GM18907 (cell line): Measurements from ENCODE around the gene ANKRD13A.
A peak's percentile ranks its signal among the peaks of the same experiment; 100 is the strongest.
"Not testable (repeated sequence)": the region's sequence is repeated elsewhere in the genome, so short reads cannot be mapped to it uniquely, and the experiment has no call there.

ENCODE experiments used
- ATAC-seq: cut with Tn5 transposase; IDR thresholded peaks from one replicate; pipeline ENCODE4 v1.9.1; 2021; ENCODE audit warnings: mild to moderate bottlenecking, moderate library complexity; ENCODE audit not compliant: unreplicated experiment

ANKRD13A gene

DNA sequence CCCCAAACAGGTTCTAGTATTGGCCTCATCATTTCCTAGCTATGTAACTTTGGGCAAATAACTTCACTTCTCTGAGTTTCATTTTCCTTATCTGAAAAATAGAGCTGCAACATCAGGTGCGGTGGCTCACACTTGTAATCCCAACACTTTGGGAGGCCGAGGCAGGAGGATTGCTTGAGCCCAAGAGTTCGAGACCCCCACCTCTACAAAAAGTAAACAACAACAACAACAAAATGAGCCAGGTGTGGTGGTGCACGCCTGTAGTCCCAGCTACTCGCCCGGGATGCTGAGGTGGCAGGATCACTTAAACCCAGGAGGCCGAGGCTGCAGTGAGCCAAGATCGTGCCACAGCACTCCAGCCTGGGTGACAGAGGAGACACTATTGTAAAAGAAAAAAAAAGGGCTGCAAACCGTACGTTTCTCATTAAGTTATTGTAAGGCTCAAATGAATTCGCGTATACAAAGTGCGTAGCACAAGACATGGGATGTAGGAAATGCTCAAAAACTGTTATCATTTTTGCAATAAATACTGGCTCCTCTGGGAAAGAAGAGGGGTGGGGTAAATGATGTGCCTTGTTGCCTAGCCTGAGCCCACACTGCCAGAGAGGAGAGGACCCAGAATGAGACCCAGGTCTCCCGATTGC lies 48.2 kb downstream of the ANKRD13A start:
- ATAC-seq = no peak

DNA sequence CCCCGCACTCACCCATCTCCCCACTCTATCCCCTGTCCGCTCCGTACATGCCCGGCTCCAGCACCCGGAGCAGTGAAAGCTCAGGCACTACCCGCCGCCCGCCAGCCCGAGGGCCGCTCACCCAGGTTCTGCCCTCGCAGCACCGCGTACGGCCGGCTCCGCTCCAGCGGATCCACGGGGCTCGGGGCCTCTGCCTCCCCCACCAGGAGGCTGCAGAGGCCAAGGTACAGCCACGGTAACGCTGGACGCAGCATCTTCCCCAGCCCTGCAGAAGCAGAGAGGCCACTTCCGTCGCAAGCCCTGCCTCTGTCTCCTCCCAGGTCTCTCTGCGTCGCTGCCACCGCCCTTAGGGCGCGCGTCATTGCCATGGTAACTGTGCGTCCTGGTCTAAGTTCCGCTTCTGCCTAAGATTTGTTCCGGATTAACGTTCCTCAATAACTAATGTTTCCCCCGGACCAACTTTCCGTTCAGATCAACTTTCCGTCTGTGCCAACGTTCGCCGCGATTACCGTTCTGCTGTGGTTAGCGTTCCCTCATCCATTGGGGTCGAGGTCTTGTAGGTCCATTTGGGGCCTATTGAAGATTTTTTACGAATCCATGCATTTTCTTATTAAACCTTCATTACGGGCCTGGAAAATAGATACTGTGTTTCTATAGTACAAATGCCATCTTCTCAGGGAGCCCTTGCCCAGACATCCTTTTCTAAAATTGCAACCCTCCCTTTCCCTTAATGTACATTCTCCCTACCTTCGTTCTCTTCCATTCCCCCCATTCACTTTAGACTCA lies 49.2 kb downstream of the ANKRD13A start, which contains the start of gene C12orf76:
TSS of gene C12orf76 (minus strand) at position 281 of the 786 bp plus-strand sequence. CDS start at position 254, 27 bp downstream.
- peak; percentile 97 for ATAC-seq

DNA sequence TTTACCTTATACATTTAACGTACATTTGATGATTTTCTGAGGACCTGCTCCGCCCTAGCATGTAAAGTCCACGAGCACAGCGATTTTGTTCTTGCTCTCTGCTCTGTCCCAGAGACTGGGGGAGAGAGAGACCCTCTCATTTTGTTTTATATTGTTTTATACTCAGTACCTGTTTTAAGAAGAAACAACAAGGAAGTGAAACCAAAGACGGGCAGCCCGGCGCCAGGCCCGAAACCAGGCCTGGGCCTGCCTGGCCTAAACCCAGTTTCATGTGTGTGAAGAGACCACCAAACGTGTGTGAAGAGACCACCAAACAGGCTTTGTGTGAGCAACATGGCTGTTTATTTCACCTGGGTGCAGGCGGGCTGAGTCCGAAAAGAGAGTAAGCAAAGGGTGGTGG lies 49.8 kb downstream of the ANKRD13A start:
- ATAC-seq = peak; percentile 19

DNA sequence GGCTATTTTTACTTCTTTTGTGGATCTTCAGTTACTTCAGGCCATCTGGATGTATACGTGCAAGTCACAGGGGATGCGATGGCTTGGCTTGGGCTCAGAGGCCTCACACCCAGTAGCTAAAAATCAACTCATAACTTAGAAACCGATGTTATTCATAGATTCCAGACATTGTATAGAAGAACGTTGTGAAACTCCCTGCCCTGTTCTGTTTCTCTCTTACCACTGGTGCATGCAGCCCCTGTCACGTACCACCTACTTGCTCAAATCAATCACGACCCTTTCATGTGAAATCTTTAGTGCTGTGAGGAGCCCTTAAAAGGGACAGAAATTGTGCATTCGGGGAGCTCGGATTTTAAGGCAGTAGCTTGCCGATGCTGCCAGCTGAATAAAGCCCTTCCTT lies 50.4 kb downstream of the ANKRD13A start:
- not testable (repeated sequence) for ATAC-seq

DNA sequence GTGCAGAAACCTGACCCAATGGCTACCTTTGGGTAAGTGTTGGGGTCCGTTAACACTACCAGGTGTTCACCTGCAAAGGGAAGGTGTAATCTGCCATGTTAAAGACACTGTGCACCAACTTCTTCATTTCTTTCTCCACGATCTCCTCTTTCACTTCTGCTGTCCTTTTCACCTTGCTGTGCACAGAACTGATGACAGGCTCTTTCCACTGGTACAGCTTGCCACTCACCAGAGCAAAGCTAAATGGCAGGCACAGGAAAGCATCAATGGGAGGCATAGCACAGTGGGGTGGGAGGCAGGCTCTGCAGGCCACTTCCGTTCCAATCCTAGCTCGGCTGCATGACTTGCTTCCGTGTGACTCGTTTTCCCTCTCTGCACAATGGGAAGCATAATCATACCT lies 51.7 kb downstream of the ANKRD13A start:
- ATAC-seq = no peak

DNA sequence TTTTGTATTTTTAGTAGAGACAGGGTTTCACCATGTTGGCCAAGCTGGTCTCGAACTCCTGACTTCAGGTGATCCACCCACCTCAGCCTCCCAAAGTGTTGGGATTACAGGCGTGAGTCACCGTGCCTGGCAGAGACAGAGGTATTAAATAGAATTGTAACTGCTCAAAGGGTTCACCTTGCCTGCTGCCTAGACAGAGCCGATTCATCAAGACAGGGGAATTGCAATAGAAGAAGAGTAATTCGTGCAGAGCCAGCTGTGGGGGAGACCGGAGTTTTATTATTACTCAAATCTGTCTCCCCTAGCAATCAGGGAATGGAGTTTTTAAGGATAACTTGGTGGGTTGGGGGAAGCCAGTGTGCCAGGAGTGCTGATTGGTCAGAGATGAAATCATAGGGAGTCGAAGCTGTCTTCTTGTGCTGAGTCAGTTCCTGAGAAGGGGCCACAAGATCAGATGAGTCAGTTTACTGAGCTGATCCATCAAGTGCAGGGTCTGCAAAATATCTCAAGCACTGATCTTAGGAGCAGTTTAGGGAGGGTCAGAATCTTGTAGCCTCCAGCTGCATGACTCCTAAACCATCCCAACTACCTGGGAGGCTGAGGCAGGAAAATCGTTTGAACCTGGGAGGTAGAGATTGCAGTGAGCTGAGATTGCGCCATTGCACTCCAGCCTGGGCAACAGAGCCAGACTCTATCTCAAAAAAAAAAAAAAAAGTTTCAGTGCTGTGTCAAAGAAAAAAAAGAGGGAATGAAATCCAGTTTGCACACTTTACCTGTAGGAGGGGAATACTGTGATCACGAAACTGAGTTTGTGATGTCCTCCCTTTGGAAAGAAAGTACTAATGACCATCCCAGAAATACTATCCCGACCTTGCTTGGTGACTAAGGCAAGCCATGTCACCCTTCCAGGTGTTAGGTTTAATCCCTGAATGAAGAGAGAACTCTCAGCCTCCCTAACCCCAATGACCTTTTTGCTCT lies 56.4 kb downstream of the ANKRD13A start:
- not testable (repeated sequence) for ATAC-seq

DNA sequence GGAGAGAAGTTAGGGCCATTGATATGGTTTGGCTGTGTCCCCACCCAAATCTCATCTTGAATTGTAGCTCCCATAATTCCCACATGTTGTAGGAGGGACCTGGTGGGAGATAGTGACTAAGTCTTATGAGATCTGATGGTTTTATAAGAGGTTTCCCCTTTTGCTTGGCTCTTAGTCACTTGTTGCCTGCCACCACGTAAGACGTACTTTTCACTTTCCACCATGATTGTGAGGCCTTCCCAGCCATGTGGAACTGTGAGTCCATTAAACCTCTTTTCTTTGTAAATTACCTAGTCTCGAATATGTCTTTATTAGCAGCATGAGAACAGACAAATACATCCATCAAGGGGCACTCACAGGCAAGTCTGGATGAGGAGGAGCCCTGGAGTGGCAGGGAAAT lies 57.4 kb downstream of the ANKRD13A start:
- not testable (repeated sequence) for ATAC-seq

DNA sequence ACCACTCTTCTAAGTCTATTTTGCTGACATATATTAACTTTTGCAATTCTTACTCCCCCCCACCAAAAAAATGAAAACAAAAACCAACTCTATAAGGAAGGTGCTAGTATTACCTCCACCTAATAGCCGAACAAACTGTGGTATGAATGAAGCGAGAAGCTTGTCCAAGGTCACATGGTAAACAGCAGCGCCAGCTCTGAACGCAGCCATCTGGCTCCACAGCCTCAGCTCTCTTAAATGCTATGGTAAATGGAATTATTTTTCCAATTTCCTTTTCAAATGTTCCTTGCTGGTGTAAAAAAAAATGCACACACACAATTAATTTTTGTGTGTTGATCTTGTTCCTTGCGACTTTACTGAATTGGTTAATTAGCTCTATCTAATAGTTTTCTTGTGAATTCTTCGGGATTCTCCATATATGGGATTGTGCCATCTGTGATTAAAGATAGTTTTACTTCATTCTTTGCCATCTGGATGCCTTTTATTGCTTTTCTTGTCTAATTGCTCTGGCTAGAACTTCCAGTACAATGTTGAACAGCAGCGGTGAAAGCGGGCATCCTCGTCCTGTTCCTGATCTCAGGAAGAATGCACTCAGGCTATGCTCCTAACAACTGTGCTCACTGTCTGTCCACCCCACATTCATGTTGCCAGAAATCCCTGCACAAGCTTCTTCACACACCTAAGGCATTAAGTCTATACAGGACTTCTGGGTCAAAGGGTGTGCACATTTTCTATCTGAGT lies 59.8 kb downstream of the ANKRD13A start:
- ATAC-seq = no peak

DNA sequence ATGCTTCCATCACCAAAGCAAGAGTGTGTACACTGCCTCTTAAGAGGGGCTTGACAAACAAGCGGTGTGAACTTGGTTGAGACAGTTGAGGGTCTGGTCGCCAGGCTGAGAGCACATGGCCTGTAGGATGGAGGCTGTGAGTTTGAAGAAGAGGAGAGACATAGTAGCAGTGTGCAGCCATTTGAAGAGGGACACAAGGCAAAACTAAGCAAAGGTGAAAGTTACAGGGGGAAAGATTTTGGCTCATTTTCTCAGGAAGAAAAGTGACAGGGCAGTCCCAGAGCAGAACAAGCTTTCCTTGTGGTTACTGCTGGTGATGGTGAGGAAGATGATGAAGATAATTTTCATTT lies 60.4 kb downstream of the ANKRD13A start:
- ATAC-seq = no peak

DNA sequence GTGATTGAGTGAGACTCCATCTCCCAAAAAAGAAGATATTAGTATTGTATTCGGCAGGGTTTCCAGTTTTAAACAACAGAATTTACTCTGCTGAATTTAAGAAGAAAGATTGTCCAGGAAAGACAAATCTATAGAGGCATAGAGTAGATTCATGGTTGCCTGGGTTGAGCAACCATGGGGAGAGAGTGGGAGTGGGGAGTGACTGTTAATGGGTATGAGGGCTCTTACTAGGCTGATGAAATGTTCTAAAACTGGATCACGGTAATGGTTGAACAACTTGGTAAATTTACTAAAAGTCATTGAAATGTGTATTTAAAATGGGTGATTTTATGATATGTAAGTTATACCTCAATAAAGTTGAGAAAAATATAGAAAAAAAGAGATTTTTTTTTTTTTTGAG lies 63.0 kb downstream of the ANKRD13A start:
- ATAC-seq = no peak

DNA sequence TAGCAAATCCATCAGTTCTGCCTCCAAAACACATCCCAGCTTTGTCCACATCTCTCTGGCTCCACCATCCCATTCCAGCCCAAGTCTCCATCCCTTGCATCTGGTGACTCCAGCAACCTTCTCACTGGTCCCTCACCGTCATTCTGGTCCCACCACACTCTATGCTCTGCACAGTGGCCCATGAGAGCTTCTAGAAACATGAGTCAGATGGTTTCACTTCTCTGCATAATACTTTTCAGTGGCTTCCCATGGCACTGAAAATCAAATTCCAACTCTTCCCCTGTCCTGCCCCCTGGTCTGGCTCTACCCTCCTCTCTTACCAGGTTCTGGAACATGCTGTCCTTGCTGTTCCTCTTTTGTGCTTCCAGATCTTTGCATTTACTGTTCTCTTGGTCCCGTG lies 66.3 kb downstream of the ANKRD13A start:
- no peak for ATAC-seq

DNA sequence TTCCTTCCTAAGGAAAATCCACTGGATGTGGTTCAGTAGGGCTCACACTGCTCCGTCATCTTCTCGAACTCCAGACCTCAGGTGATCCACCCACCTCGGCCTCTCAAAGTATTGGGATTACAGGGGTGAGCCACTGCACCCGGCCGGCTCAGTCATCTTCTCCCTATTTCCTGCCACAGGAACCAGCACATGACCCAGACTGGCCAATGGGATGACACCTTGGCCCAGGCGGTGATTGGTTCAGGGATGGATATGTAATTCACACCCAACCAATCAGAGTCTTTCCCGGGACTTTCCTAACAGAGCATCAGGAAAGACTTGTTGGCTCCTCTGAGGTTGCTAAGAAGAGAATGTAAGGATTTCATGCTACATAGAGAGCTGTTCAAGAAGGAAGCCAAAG lies 68.3 kb downstream of the ANKRD13A start:
- no peak for ATAC-seq

DNA sequence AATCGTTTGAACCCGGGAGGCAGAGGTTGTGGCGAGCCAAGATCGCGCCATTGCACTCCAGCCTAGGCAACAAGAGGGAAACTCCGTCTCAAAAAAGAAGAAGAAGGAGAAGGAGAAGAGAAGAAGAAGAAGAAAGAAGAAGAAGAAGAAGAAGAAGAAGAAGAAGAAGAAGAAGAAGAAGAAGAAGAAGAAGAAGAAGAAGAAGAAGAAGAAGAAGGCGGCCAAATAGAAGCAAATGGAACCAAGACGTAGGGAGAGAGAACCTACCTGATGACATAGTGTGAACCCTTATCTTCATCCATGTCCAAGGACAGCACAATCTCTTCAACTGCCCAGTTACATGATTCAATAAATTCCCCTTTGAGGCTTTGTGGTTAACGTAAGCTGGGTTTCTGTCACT lies 68.9 kb downstream of the ANKRD13A start:
- not testable (repeated sequence) for ATAC-seq

DNA sequence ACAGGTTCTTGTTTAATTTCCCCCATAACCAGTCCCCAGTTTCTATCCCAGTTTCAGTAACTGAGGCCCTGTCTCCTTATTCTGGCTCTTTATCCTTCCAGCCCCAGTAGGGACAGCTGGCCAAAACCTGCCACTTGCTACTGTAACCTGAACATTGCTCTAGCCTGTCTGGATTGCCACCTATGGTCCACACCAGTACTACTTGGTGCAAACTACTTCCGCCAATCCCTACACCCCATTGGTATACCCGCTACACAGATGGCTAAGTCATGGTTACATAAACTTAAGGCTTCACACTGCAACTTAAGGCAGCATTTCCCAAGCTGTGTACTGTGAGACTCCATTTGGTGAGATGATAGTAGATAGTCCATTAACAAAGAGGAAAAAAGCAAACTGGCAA lies 69.4 kb downstream of the ANKRD13A start:
- ATAC-seq = no peak

DNA sequence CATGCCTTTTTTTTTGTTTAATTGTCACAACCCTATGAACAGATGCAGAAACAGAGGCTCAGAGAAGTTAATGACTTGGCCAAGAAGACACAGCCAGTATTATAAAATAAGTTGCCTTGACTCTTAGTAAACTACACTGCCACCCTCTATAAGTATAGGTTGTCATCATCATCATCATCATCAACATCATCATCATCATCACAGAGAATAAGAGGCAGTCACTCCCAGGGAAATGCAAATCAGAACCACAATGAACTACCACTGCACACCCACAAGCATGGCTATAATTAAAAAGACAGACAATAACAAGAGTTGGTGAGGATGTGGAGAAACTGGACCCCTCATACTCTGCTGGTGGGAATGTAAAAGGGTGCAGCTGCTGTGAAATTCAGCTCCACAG lies 72.3 kb downstream of the ANKRD13A start:
- no peak for ATAC-seq

DNA sequence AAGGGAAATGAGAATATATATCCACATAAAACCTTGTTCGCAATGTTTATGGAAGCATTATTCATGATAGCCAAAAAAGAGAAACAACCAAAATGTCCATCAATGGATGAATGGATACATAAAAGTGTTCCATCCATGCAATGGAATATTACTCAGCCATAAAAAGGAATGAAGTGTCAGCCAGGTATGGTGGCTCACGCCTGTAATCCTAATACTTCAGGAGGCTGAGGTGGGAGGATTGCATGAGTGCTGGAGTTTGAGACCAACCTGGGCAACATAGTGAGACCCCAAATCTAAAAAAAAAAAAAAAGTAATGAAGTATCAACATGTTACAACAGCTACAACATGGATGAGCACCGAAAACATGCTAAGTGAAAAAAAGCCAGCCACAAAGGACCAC lies 72.7 kb downstream of the ANKRD13A start:
- ATAC-seq = no peak

DNA sequence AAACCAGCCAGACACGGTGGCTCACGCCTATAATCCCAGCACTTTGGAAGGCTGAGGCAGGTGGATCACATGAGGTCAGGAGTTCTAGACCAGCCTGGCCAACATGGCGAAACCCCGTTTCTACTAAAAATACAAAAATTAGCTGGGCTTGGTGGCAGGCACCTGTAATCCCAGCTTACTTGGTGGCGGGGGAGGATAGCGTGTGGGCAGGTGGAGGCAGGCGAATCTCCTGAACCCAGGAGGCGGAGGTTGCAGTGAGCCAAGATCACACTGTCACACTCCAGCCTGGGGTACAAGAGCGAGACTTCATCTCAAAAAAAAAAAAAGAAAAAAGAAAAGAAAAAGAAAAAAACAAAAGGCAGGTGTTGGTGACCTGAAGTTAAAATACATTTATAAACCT lies 73.4 kb downstream of the ANKRD13A start:
- ATAC-seq = not testable (repeated sequence)

DNA sequence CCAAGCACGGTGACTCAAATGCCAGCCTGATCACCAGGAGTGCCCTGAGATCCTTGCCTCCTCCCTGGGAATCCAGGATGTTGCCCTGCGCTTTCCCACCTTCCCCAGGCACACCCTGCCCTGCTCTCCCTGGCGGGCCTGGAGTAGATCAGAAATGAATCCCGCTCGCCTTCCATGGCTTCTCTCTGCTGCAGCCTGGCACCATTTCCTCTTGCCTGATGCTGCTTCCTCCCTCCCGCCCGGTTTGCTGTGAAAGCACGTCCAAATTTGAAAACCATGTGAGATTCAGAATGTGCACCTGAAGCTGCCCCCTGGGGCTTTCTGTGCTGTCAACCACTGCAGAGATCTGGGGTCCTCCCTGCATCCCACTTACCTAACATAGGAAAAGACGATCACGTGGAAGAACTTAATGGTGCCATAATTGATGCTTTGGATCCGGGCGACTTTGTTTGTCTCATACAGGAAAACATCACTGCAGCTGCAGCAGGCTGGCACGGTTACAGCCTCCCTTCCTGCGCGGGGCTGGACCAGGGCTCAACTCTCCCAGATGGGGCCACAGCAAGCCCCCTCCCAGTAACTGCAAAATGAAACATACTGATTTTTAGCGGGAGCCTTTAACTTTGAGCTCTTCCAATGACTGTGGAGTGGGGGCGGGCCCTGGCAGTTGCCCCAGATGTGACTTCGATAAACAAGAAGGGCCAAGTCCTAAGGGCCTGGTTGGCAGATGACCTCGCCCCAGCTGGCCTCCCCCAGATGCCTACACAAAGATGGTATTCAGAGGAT lies 74.0 kb downstream of the ANKRD13A start:
- ATAC-seq = no peak

DNA sequence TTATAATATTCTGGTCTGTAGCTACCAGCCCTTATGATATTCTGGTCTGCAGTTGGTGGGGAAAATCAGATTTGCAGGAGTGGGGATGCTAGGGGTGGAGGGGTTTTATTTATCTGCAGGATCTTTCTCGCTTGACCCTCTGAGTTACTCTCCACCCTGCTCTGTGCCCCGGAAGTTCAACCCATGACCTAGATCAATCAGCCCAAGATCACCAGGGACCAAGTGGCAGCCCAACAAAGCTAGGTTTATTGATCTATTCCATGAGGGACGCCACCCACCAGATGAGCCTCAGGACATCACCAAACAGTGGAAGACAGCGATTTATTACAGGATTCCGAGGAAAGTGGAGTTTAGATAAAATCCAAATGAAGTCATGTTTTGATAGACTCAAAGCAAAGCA lies 74.9 kb downstream of the ANKRD13A start:
- no peak for ATAC-seq

DNA sequence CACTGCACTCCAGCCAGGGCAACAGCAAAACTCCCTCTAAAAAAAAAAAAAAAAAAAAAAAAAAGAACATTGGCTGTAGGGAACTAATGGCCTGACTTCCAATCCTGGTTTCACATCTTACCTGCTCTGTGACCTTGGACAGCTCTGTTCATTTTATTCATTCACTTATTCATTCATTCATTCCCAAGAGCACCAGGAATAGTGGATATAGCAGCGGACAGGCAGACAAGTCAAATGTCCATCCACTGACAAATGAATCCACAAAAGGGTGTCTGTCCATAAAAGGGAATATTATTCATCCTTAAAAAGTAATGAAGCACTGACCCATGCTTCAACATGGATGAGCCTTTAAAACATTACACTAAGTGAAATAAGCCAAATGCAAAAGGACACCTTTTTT lies 76.7 kb downstream of the ANKRD13A start:
- no peak for ATAC-seq
